Measurements from ENCODE around the gene SLC41A2.

The SLC41A2 gene

DNA sequence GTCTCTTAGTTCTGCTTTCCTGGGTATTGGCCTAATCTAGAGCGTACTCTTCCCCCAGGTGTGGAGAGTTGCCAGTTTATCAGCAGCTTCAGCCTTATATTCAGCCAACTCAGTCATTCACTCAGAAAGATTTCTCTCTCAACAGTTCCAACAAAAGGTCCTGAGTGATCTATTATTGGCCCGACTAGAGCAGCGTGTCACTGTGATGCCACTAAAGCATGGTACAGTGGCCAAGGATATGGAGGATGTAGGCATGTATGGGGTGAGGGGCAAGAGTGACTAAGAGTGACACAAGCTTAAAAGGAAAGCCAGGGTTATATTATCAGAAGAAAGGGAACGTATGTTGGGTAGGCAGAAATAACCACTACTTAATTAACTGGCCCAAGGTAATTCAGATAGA, 32.9 kb upstream of the SLC41A2 start:
- no peak overlapping the region for H3K4me3 ChIP-seq (ENCODE audit: low read depth, low read length)
- POLR2A ChIA-PET = no interaction called here
- H3K27ac ChIP-seq (ENCODE audit: extremely low read depth, low read depth, low read length) = no peak overlapping the region
- H3K36me3 ChIP-seq (ENCODE audit: control insufficient read depth in 2 of 2, insufficient read depth in 1 of 2, low read length in 2 of 2) = peaks cover 28 to 77% of the 10 kb centered on the region in 2 experiments
- TF ChIP-seq ZNF658 (tag by site-specific recombination; IDR thresholded peaks at IDR 0.05) (no peak), ZNF404 (tag by site-specific recombination; IDR thresholded peaks at IDR 0.05) (no peak), ZNF654 (tag by site-specific recombination; IDR thresholded peaks at IDR 0.05; ENCODE audit: low read depth) (no peak), ZNF114 (tag by site-specific recombination; IDR thresholded peaks at IDR 0.05) (no peak), ZNF394 (tag by site-specific recombination; IDR thresholded peaks at IDR 0.05; ENCODE audit: borderline replicate concordance) (no peak)
- H3K9me3 ChIP-seq (ENCODE audit: control insufficient read depth, insufficient read depth, low read depth, low read length) = no peaks in the 10 kb centered on the region
- no peaks in the 10 kb centered on the region for H3K4me1 ChIP-seq (ENCODE audit: control insufficient read depth, insufficient read depth, low read length)
- CTCF ChIA-PET = no interaction called here

GRCh38 chr12:104986022-104986941, 28.2 kb upstream of the SLC41A2 start, which contains the start of gene NOPCHAP1:
TSS of gene NOPCHAP1 (plus strand) at chr12:104986316. CDS start at chr12:104986353, 37 bp downstream.
- Histone ChIP-seq H3K4me3 (ENCODE audit: low read depth, low read length) (peak within 1 kb of the TSS; percentile 92), H3K36me3 (ENCODE audit: control insufficient read depth in 2 of 2, insufficient read depth in 1 of 2, low read length in 2 of 2) (peaks cover 12 to 34% of the 10 kb centered on the region in 2 experiments; a peak in 2 of 3 replicates), H3K9me3 (ENCODE audit: control insufficient read depth, insufficient read depth, low read depth, low read length) (no peaks in the 10 kb centered on the region), H3K27ac (ENCODE audit: extremely low read depth, low read depth, low read length) (peak within 1 kb of the TSS; percentile 24; the same call in 1 of the 2 replicates), H3K4me1 (ENCODE audit: control insufficient read depth, insufficient read depth, low read length) (no peaks in the 10 kb centered on the region)
- ChIA-PET CTCF (no interaction called here), POLR2A (interaction anchor here (0.6 to 2.5 kb wide), 5 partner anchors 9 to 530 kb away, joined by 3 to 12 read pairs (median 3); partner anchors contain the start of genes CHST11 and SLC41A2)
- peak; percentile 73 for TF ChIP-seq KLF9 (tag by site-specific recombination; IDR thresholded peaks at IDR 0.05; ENCODE audit: low read depth)
- TF ChIP-seq ZNF704 (tag by site-specific recombination; IDR thresholded peaks at IDR 0.05) = peak; percentile 72; the same call in 1 of the 2 replicates
- peak; percentile 18; the same call in 1 of the 2 replicates for TF ChIP-seq ZNF660 (tag by site-specific recombination; IDR thresholded peaks at IDR 0.05)
- 0 out of 2 replicates have a peak, but pooled peaks have one; percentile 9 for TF ChIP-seq ZFP37 (tag by site-specific recombination; IDR thresholded peaks at IDR 0.05)
- TF ChIP-seq ZXDB (tag by site-specific recombination; IDR thresholded peaks at IDR 0.05) = peak; percentile 81; the same call in 1 of the 2 replicates
- peak; percentile 69; the same call in 1 of the 2 replicates for TF ChIP-seq YY1 (tag by site-specific recombination; IDR thresholded peaks at IDR 0.05)
- TF ChIP-seq EGR2 (tag by site-specific recombination; IDR thresholded peaks at IDR 0.05; ENCODE audit: low read depth) = peak; percentile 58
- TF ChIP-seq ZNF335 (tag by site-specific recombination; conservative IDR thresholded peaks at IDR 0.05) = peak; percentile 78
- TF ChIP-seq ZNF830 (tag by site-specific recombination; IDR thresholded peaks at IDR 0.05; ENCODE audit: low read depth) = no peak
- TF ChIP-seq HOXD13 (CRISPR knock-in tag; IDR thresholded peaks at IDR 0.05; ENCODE audit: borderline replicate concordance) = no peak
- 0 out of 2 replicates have a peak, but pooled peaks have one; percentile 25 for TF ChIP-seq ZNF501 (tag by site-specific recombination; IDR thresholded peaks at IDR 0.05)
- peak; percentile 74 for TF ChIP-seq ZNF2 (tag by site-specific recombination; IDR thresholded peaks at IDR 0.05)
- no peak for TF ChIP-seq ZNF140 (tag by site-specific recombination; IDR thresholded peaks at IDR 0.05)
- TF ChIP-seq ZNF670 (tag by site-specific recombination; IDR thresholded peaks at IDR 0.05; ENCODE audit: low read depth) = no peak
- TF ChIP-seq KLF16 (tag by site-specific recombination; IDR thresholded peaks at IDR 0.05) = peak; percentile 73
- TF ChIP-seq ZBTB17 (tag by site-specific recombination; IDR thresholded peaks at IDR 0.05) = peak; percentile 60; the same call in 1 of the 2 replicates
- TF ChIP-seq, protein P1, sequence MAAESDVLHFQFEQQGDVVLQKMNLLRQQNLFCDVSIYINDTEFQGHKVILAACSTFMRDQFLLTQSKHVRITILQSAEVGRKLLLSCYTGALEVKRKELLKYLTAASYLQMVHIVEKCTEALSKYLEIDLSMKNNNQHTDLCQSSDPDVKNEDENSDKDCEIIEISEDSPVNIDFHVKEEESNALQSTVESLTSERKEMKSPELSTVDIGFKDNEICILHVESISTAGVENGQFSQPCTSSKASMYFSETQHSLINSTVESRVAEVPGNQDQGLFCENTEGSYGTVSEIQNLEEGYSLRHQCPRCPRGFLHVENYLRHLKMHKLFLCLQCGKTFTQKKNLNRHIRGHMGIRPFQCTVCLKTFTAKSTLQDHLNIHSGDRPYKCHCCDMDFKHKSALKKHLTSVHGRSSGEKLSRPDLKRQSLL (tag by site-specific recombination; IDR thresholded peaks at IDR 0.05) = peak; percentile 69
- peak; percentile 77 for TF ChIP-seq SP3 (tag by site-specific recombination; IDR thresholded peaks at IDR 0.05)
- no peak for TF ChIP-seq PRDM2 (tag by site-specific recombination; IDR thresholded peaks at IDR 0.05; ENCODE audit: borderline replicate concordance)
- no peak for TF ChIP-seq SETDB1 (IDR thresholded peaks at IDR 0.05; ENCODE audit: insufficient read length, low read length)
- peak; percentile 58 for TF ChIP-seq KLF10 (tag by site-specific recombination; IDR thresholded peaks at IDR 0.05)

Measured in HEK293 (cell line).